Immature natural killer cell (primary cell): Measurements from ENCODE around the gene ZNF605. TPM values are rescaled to one million over a fixed set of nuclear protein-coding genes. Genes with fewer than 3 reads are reported as not detected.

Experiments
- DNase-seq, 3 donors: peaks; one replicate each; pipeline ENCODE4 v3.0.0; 2022; ENCODE audit warnings: mixed read lengths in 1 of 3
- H3K27ac Mint-ChIP-seq, 6 donors: one replicate each; pipeline ENCODE4 v1.8.0; 2020; ENCODE audit warnings: mixed read lengths in 6 of 6, mild to moderate bottlenecking in 5 of 6, inconsistent platforms in 4 of 6, moderate library complexity in 3 of 6
- H3K27me3 Mint-ChIP-seq, 3 donors: one replicate each; pipeline ENCODE4 v1.8.0; 2020 to 2021; ENCODE audit warnings: low read depth in 3 of 3, mild to moderate bottlenecking in 3 of 3, mixed read lengths in 3 of 3, moderate library complexity in 3 of 3, inconsistent platforms in 1 of 3
- H3K36me3 Mint-ChIP-seq, 3 donors: one replicate each; pipeline ENCODE4 v1.8.0; 2020; ENCODE audit warnings: mixed read lengths in 3 of 3, inconsistent platforms in 2 of 3, mild to moderate bottlenecking in 2 of 3
- H3K4me1 Mint-ChIP-seq, 2 donors: one replicate each; pipeline ENCODE4 v1.8.0; 2020; ENCODE audit warnings: inconsistent platforms in 2 of 2, mild to moderate bottlenecking in 2 of 2, mixed read lengths in 2 of 2, moderate library complexity in 1 of 2
- H3K4me3 Mint-ChIP-seq, 5 donors: one replicate each; pipeline ENCODE4 v1.8.0; 2020; ENCODE audit warnings: mild to moderate bottlenecking in 5 of 5, mixed read lengths in 5 of 5, inconsistent platforms in 3 of 5, moderate library complexity in 3 of 5
- H3K9me3 Mint-ChIP-seq, 6 donors: one replicate each; pipeline ENCODE4 v1.8.0; 2020; ENCODE audit warnings: mild to moderate bottlenecking in 6 of 6, mixed read lengths in 6 of 6, inconsistent platforms in 4 of 6, moderate library complexity in 3 of 6
- polyA plus RNA-seq, 3 donors: library from polyadenylated mRNA; unstranded; fragments of 300-500 nt; fragmentation: Illumina TruSeq; gene quantifications; one replicate each; pipeline ENCODE4 v1.2.3, GENCODE V29; 2021

Gene ZNF605
- polyA plus RNA-seq, 3 donors from 2014 or later: 0.92 to 1.6 TPM; not detected in 1

DNA sequence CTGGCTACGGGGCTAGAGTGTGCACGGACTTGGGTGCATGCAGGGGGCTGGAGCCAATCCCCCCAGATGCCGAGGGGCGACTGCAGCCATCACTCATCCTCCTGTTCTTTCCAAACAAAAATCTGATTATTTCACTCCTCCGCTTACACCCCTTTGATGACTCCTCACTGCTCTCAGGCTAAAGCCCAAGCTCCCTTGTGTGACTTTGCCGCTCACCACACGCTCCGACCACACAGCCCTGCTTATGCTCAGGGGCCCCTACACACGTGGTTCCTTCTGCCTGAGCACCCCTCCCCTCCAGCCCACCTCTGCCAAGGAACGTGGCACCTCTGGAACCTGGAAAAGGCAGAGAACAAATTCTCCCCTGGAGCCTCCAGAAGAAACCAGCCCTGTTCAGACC lies 82.4 kb downstream of the ZNF605 start:
- Mint-ChIP-seq H3K27ac (peak overlapping the region in 2 of 6 donors; percentile 52 to 73), H3K4me3 (no peak overlapping the region), H3K9me3 (no peaks in the 10 kb centered on the region), H3K27me3 (peaks cover 0 to 2% (median 0%) of the 10 kb centered on the region in 3 donors), H3K36me3 (peaks cover 12 to 38% (median 13%) of the 10 kb centered on the region in 3 donors), H3K4me1 (peaks cover 3 to 6% of the 10 kb centered on the region in 2 donors)
- DNase-seq: no peak

DNA sequence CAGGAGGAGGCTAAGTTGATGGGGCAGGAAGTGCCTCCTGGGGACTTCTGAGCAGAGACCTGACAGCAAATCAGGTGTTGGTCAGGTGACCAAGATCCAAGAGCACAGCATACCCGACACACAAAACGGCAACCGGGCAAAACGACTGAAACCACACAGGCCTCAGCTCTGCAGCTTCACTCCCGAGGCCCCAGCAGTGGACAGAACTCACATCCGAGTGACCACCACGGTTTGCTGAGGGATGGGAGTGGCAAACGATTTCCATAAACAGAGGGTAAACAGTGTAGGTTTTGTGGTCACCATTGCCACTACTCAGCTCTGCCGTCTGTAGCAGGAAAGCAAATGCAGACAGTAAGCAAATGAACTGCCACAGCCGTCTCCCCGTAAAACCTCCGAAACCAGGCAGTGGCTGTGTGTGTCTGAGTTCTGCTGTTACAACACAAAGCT lies 83.1 kb downstream of the ZNF605 start:
- H3K4me3 Mint-ChIP-seq: no peak overlapping the region
- peaks cover 3 to 6% of the 10 kb centered on the region in 2 donors for H3K4me1 Mint-ChIP-seq
- H3K27ac Mint-ChIP-seq: no peak overlapping the region
- peaks cover 0 to 2% (median 0%) of the 10 kb centered on the region in 3 donors for H3K27me3 Mint-ChIP-seq
- no peak for DNase-seq
- H3K36me3 Mint-ChIP-seq: peaks cover 12 to 39% (median 14%) of the 10 kb centered on the region in 3 donors
- no peaks in the 10 kb centered on the region for H3K9me3 Mint-ChIP-seq

DNA sequence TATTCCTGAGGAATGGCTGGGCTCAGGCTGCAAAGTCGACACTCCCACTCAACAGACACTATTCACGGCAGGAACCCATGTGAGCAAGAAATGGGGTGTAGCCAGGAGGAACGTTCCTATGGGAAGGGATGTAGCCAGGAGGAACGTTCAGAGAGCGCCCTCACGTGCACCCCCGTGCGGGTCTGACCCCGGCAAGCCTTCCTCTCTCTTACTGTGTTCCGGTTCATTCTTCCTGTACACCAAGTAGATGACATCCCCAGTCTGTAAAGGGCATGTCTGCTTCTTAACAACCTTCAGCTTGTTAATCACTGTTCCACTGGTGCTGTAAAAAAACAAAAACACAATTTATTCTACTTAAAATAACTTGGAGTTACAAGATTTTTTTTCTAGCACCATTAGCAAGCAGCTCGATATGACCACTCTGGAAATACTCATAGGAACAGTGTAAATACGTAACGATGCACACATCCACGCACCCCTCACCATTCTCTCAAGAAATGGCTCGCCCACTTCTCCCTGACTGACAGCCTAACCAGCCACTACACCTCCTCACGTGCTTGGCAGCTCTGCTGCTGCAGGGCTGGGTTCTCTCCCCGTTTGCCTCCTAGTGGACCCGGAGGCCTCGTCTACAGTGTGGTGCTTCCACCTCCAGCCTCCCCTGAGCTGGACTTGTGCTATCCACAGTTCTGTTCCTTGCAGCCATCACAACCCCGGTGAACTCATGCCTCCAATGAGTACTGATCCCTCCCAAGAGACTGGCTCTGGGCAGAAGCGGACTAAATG lies 83.8 kb downstream of the ZNF605 start:
- Mint-ChIP-seq H3K4me3 (no peak overlapping the region), H3K36me3 (peaks cover 9 to 42% (median 21%) of the 10 kb centered on the region in 3 donors), H3K27me3 (peaks cover 0 to 2% (median 0%) of the 10 kb centered on the region in 3 donors), H3K9me3 (no peaks in the 10 kb centered on the region), H3K4me1 (peaks cover 0 to 2% of the 10 kb centered on the region in 2 donors), H3K27ac (no peak overlapping the region)
- DNase-seq: no peak

DNA sequence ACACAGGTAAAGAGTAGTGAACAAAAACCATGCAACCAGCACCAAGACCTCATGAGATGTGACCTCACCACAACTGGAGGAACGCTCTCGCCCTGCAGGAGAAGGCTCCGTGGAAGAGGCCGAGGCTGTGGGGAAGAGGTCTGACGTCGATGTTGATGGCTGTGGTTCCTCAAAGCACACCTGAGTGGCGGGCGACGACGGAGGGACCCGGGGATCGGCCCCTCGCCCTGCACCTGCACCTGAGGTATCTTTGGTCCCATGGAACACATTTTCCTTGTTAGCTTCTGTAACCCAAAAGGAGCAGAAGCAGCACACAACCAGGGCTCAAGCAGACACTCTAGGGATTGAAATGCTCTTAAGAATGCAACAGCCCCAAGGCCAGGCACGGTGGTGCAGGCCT lies 86.6 kb downstream of the ZNF605 start:
- Mint-ChIP-seq H3K9me3 (no peaks in the 10 kb centered on the region), H3K36me3 (peaks cover 12 to 41% (median 25%) of the 10 kb centered on the region in 3 donors), H3K4me1 (peaks cover 0 to 5% of the 10 kb centered on the region in 2 donors), H3K27me3 (peaks cover 0 to 2% (median 0%) of the 10 kb centered on the region in 3 donors), H3K27ac (no peak overlapping the region), H3K4me3 (no peak overlapping the region)
- DNase-seq: no peak

Other genes starting within 250 kb of the ZNF605 start
- 10 to 100 TPM; 12.1 to 19.6 (median 18.7) TPM for gene PGAM5, start 245.5 kb downstream of the ZNF605 start, polyA plus RNA-seq
- gene ANKLE2, start 194.5 kb downstream of the ZNF605 start, polyA plus RNA-seq: 10 to 100 TPM; 14.4 to 26.7 (median 22.3) TPM
- gene GOLGA3, start 127.4 kb downstream of the ZNF605 start, polyA plus RNA-seq: 10 to 100 TPM in 1 of 3 donors, 1 to 10 TPM in 1, under 1 TPM in 1; 0.69 to 21.9 (median 3.8) TPM
- gene CHFR, start 68.7 kb downstream of the ZNF605 start, polyA plus RNA-seq: 10 to 100 TPM; 28.9 to 66.5 (median 31.5) TPM
- gene ZNF26, start 30.1 kb upstream of the ZNF605 start, polyA plus RNA-seq: 10 to 100 TPM in 2 of 3 donors, 1 to 10 TPM in 1; 7.2 to 15.9 (median 12.1) TPM
- 10 to 100 TPM in 2 of 3 donors, 1 to 10 TPM in 1; 8.1 to 14.7 (median 11.7) TPM for gene ZNF84, start 81.2 kb upstream of the ZNF605 start, polyA plus RNA-seq
- gene ZNF140, start 124.6 kb upstream of the ZNF605 start, polyA plus RNA-seq: 10 to 100 TPM; 12.8 to 15.8 (median 14.4) TPM
- under 1 TPM; 0.30 to 0.38 (median 0.37) TPM for gene ZNF891, start 174.0 kb upstream of the ZNF605 start, polyA plus RNA-seq
- 10 to 100 TPM in 1 of 3 donors, 1 to 10 TPM in 2; 5.0 to 10.4 (median 5.1) TPM for gene ZNF10, start 174.3 kb upstream of the ZNF605 start, polyA plus RNA-seq
- gene ZNF268, start 225.2 kb upstream of the ZNF605 start, polyA plus RNA-seq: 10 to 100 TPM in 1 of 3 donors, 1 to 10 TPM in 2; 2.1 to 15.3 (median 6.9) TPM